GM19025 (cell line): ENCODE measurements around the gene CLOCK.
"Not testable (repeated sequence)": the region's sequence is repeated elsewhere in the genome, so short reads cannot be mapped to it uniquely, and the experiment has no call there.

Source experiments
- ATAC-seq: cut with Tn5 transposase; IDR thresholded peaks from one replicate; pipeline ENCODE4 v1.9.1; 2021; ENCODE audit warnings: mild to moderate bottlenecking, low read depth, moderate library complexity; ENCODE audit not compliant: unreplicated experiment

CLOCK gene

GRCh38 chr4:55546756-55547465 is at the start of gene CLOCK:
CLOCK (minus strand) TSS chr4:55546909; CDS start chr4:55482785, 64,124 bp downstream.
- peak; percentile 78 for ATAC-seq

GRCh38 chr4:55592014-55592413 is 45.3 kb upstream of the CLOCK start, which contains the start of gene PDCL2:
PDCL2 (minus strand) TSS chr4:55592245; CDS start chr4:55592109, 136 bp downstream.
- ATAC-seq: no peak

- no peak for ATAC-seq
Measured at GRCh38 chr4:55588160-55588559, 41.5 kb upstream of the CLOCK start.

GRCh38 chr4:55582773-55583172 is 36.1 kb upstream of the CLOCK start:
- not testable (repeated sequence) for ATAC-seq

GRCh38 chr4:55578341-55579010 is 31.8 kb upstream of the CLOCK start:
- no peak for ATAC-seq

GRCh38 chr4:55575513-55575912 is 28.8 kb upstream of the CLOCK start:
- no peak for ATAC-seq

- ATAC-seq: no peak
Measured at GRCh38 chr4:55574252-55574651, 27.5 kb upstream of the CLOCK start.

- no peak for ATAC-seq
Measured at GRCh38 chr4:55571806-55572205, 25.1 kb upstream of the CLOCK start.

GRCh38 chr4:55568905-55569504 is 22.3 kb upstream of the CLOCK start:
- ATAC-seq: no peak

- ATAC-seq: peak; percentile 95
Measured at GRCh38 chr4:55561889-55562288, 15.2 kb upstream of the CLOCK start.

- ATAC-seq: no peak
Measured at GRCh38 chr4:55560096-55560495, 13.4 kb upstream of the CLOCK start.

- ATAC-seq: no peak
Measured at GRCh38 chr4:55554453-55555030, 7.8 kb upstream of the CLOCK start.

GRCh38 chr4:55553441-55554201 is 6.9 kb upstream of the CLOCK start:
- ATAC-seq: peak; percentile 79

GRCh38 chr4:55551964-55552363 is 5.3 kb upstream of the CLOCK start:
- not testable (repeated sequence) for ATAC-seq

- ATAC-seq: no peak
Measured at GRCh38 chr4:55549888-55550287, 3.2 kb upstream of the CLOCK start.

GRCh38 chr4:55547918-55548317 is 1.2 kb upstream of the CLOCK start:
- no peak for ATAC-seq

- no peak for ATAC-seq
Measured at GRCh38 chr4:55547466-55547770, 709 bp upstream of the CLOCK start.

- ATAC-seq: peak; percentile 50
Measured at GRCh38 chr4:55546506-55546755, 278 bp downstream of the CLOCK start.

GRCh38 chr4:55545641-55546505 is 836 bp downstream of the CLOCK start:
- peak; percentile 42 for ATAC-seq

- no peak for ATAC-seq
Measured at GRCh38 chr4:55545151-55545550, 1.6 kb downstream of the CLOCK start.
